Fibroblast of peridontal ligament (primary cell): ENCODE results near the gene RAB5A.
"Not testable (repeated sequence)": the region's sequence is repeated elsewhere in the genome, so short reads cannot be mapped to it uniquely, and the experiment has no call there.

ENCODE experiments used
- DNase-seq: peaks from one replicate; pipeline ENCODE4 v3.0.0-alpha.2; 2010; ENCODE audit errors: extremely low read depth

RAB5A gene

GRCh38 chr3:19946832-19947548 lies at the start of gene RAB5A:
TSS of gene RAB5A (plus strand) at chr3:19947097. CDS start at chr3:19950899, 3,802 bp downstream.
- peak; percentile 97 for DNase-seq

- DNase-seq, result peak; percentile 43
Observed at GRCh38 chr3:19898721-19899120, 48.2 kb upstream of the RAB5A start.

GRCh38 chr3:19899264-19899663 lies 47.6 kb upstream of the RAB5A start:
- DNase-seq, result no peak

- not testable (repeated sequence) for DNase-seq
Observed at GRCh38 chr3:19899833-19900232, 47.1 kb upstream of the RAB5A start.

- DNase-seq, result peak; percentile 53
Observed at GRCh38 chr3:19901337-19901736, 45.6 kb upstream of the RAB5A start.

- DNase-seq, result peak; percentile 35
Observed at GRCh38 chr3:19901918-19902317, 45.0 kb upstream of the RAB5A start.

GRCh38 chr3:19903649-19904048 lies 43.2 kb upstream of the RAB5A start:
- DNase-seq, result no peak

- DNase-seq, result no peak
Observed at GRCh38 chr3:19907523-19907922, 39.4 kb upstream of the RAB5A start.

- no peak for DNase-seq
Observed at GRCh38 chr3:19911452-19911851, 35.4 kb upstream of the RAB5A start.

GRCh38 chr3:19917167-19917566 lies 29.7 kb upstream of the RAB5A start:
- DNase-seq, result no peak

- no peak for DNase-seq
Observed at GRCh38 chr3:19920401-19921080, 26.4 kb upstream of the RAB5A start.

GRCh38 chr3:19931180-19931692 lies 15.7 kb upstream of the RAB5A start:
- no peak for DNase-seq

- DNase-seq, result no peak
Observed at GRCh38 chr3:19931767-19932188, 15.1 kb upstream of the RAB5A start.

- DNase-seq, result no peak
Observed at GRCh38 chr3:19932422-19932821, 14.5 kb upstream of the RAB5A start.

GRCh38 chr3:19934098-19934566 lies 12.8 kb upstream of the RAB5A start, which contains the start of gene EFHB:
TSS of gene EFHB (minus strand) at chr3:19934217. CDS start at chr3:19934018, 199 bp downstream.
- no peak for DNase-seq

- DNase-seq, result no peak
Observed at GRCh38 chr3:19937459-19938294, 9.2 kb upstream of the RAB5A start.

- no peak for DNase-seq
Observed at GRCh38 chr3:19938295-19938627, 8.6 kb upstream of the RAB5A start.

- no peak for DNase-seq
Observed at GRCh38 chr3:19940643-19941042, 6.3 kb upstream of the RAB5A start.

GRCh38 chr3:19945534-19945933 lies 1.4 kb upstream of the RAB5A start:
- no peak for DNase-seq

GRCh38 chr3:19945969-19946831 lies 697 bp upstream of the RAB5A start:
- DNase-seq, result peak; percentile 60
